Neuronal stem cell (in vitro differentiated cells): Measurements from ENCODE around the gene NOL4L.

Experiments
- DNase-seq: peaks from one replicate; pipeline ENCODE4 v3.0.0-alpha.2; 2013; ENCODE audit warnings: low spot score
- H2AFZ ChIP-seq: one replicate; pipeline ENCODE4 v1.6.1; 2013; ENCODE audit warnings: mild to moderate bottlenecking, low read length, inconsistent platforms
- H2AK5ac ChIP-seq: 2 replicates; pipeline ENCODE4 v1.6.1; 2013; ENCODE audit warnings: low read depth, mild to moderate bottlenecking, inconsistent platforms, low read length, moderate library complexity, mixed read lengths
- H2BK120ac ChIP-seq: 2 replicates; pipeline ENCODE4 v1.6.1; 2013; ENCODE audit warnings: low read depth, mild to moderate bottlenecking, inconsistent platforms, low read length, moderate library complexity, mixed read lengths
- H2BK12ac ChIP-seq: one replicate; pipeline ENCODE4 v1.6.1; 2013; ENCODE audit warnings: low read length, inconsistent platforms
- H2BK15ac ChIP-seq: 2 replicates; pipeline ENCODE4 v1.6.1; 2013; ENCODE audit warnings: mild to moderate bottlenecking, low read length, inconsistent platforms, mixed read lengths
- H2BK5ac ChIP-seq: one replicate; pipeline ENCODE4 v1.6.1; 2013; ENCODE audit warnings: inconsistent platforms, mild to moderate bottlenecking, low read length, moderate library complexity
- H3K14ac ChIP-seq: one replicate; pipeline ENCODE4 v1.6.1; 2013; ENCODE audit warnings: low read length, inconsistent platforms
- H3K18ac ChIP-seq: 2 replicates; pipeline ENCODE4 v1.6.1; 2013; ENCODE audit warnings: low read length, inconsistent platforms
- H3K23ac ChIP-seq: 2 replicates; pipeline ENCODE4 v1.6.1; 2013; ENCODE audit warnings: low read depth, mild to moderate bottlenecking, mixed read lengths, low read length, inconsistent platforms; ENCODE audit not compliant: poor library complexity
- H3K27ac ChIP-seq: replicated peaks from 3 replicates; pipeline ENCODE4 v1.5.1; 2013; ENCODE audit warnings: low read length, inconsistent platforms
- H3K27me3 ChIP-seq, 3 experiments: 2 replicates each; pipeline ENCODE4 v1.6.1; 2013; ENCODE audit warnings: low read length in 3 of 3, mild to moderate bottlenecking in 2 of 3, inconsistent platforms in 1 of 3, low read depth in 1 of 3, mixed read lengths in 1 of 3, moderate library complexity in 1 of 3; ENCODE audit not compliant: control insufficient read depth in 3 of 3, insufficient read depth in 3 of 3
- H3K36me3 ChIP-seq, 2 donors: replicated peaks in 1 of 2; 2 replicates each; pipeline ENCODE4 v1.6.1; 2013; ENCODE audit warnings: low read length in 2 of 2; ENCODE audit not compliant: control insufficient read depth in 2 of 2, insufficient read depth in 2 of 2
- H3K4ac ChIP-seq: 2 replicates; pipeline ENCODE4 v1.6.1; 2013; ENCODE audit warnings: inconsistent platforms, mild to moderate bottlenecking, low read length, moderate library complexity
- H3K4me1 ChIP-seq, 2 donors: 1 replicate in 1 of 2; 2 replicates in 1 of 2; pipeline ENCODE4 v1.6.1; 2013; ENCODE audit warnings: low read length in 2 of 2, low read depth in 1 of 2; ENCODE audit not compliant: control insufficient read depth in 2 of 2, insufficient read depth in 1 of 2
- H3K4me2 ChIP-seq: one replicate; pipeline ENCODE4 v1.6.1; 2013; ENCODE audit warnings: mild to moderate bottlenecking, low read length, inconsistent platforms; ENCODE audit not compliant: insufficient read depth, poor library complexity, severe bottlenecking
- H3K4me3 ChIP-seq, 2 donors: 2 replicates each; pipeline ENCODE4 v1.5.1; 2013; ENCODE audit warnings: low read length in 2 of 2, mild to moderate bottlenecking in 2 of 2, inconsistent platforms in 1 of 2, moderate library complexity in 1 of 2
- H3K79me1 ChIP-seq: one replicate; pipeline ENCODE4 v1.6.1; 2013; ENCODE audit warnings: low read depth, mild to moderate bottlenecking, inconsistent platforms, low read length, moderate library complexity
- H3K9ac ChIP-seq: one replicate; pipeline ENCODE4 v1.6.1; 2013; ENCODE audit warnings: mild to moderate bottlenecking, low read depth, low read length, inconsistent platforms; ENCODE audit not compliant: poor library complexity
- H3K9me3 ChIP-seq, 2 donors: replicated peaks in 1 of 2; 2 replicates each; pipeline versions ENCODE3 to v1.6.1; 2013; ENCODE audit warnings: low read length in 2 of 2, mild to moderate bottlenecking in 2 of 2, inconsistent platforms in 1 of 2, low read depth in 1 of 2, mixed read lengths in 1 of 2, moderate library complexity in 1 of 2; ENCODE audit not compliant: control insufficient read depth in 2 of 2, insufficient read depth in 1 of 2
- H4K8ac ChIP-seq: one replicate; pipeline ENCODE4 v1.6.1; 2013; ENCODE audit warnings: low read depth, mild to moderate bottlenecking, inconsistent platforms, low read length, moderate library complexity
- H4K91ac ChIP-seq: one replicate; pipeline ENCODE4 v1.6.1; 2013; ENCODE audit warnings: low read length, low read depth, mild to moderate bottlenecking, inconsistent platforms; ENCODE audit not compliant: poor library complexity
- WGBS, 2 donors: extraction: QIAGEN DNeasy Blood & Tissue Kit; methylation state at CpG; one replicate each; pipeline ENCODE4 v1.1.7; 2013; ENCODE audit warnings: missing lambda C conversion rate in 2 of 2, mixed read lengths in 1 of 2; ENCODE audit not compliant: insufficient read length in 2 of 2, insufficient replicate concordance in 1 of 2; ENCODE audit errors: extremely low coverage in 2 of 2; 5-methylcytosine and 5-hydroxymethylcytosine counted together

NOL4L gene

GRCh38 chr20:32505723-32506473, 79.2 kb downstream of the NOL4L start:
- Histone ChIP-seq H2AK5ac (no peak overlapping the region), H3K79me1 (no peaks in the 10 kb centered on the region), H4K91ac (no peak overlapping the region), H2BK120ac (no peak overlapping the region), H3K4ac (no peak overlapping the region), H2BK15ac (no peak overlapping the region), H3K36me3 (no peaks in the 10 kb centered on the region), H2BK5ac (no peak overlapping the region), H4K8ac (no peak overlapping the region), H3K14ac (no peak overlapping the region), H3K9ac (no peak overlapping the region), H2AFZ (no peak overlapping the region), H3K27ac (no peak overlapping the region), H2BK12ac (no peak overlapping the region), H3K4me3 (no peak overlapping the region), H3K27me3 (no peaks in the 10 kb centered on the region), H3K18ac (peak overlapping the region; percentile 44), H3K9me3 (no peaks in the 10 kb centered on the region), H3K4me2 (no peak overlapping the region), H3K23ac (no peak overlapping the region), H3K4me1 (peaks cover 12 to 15% of the 10 kb centered on the region in 2 donors)
- no peak for DNase-seq
- WGBS, 2 donors, result no CpG with 5 or more reads among the region's 8 CpGs

GRCh38 chr20:32501709-32502108, 83.4 kb downstream of the NOL4L start:
- Histone ChIP-seq H4K8ac (no peak overlapping the region), H2AK5ac (no peak overlapping the region), H3K14ac (no peak overlapping the region), H3K27me3 (no peaks in the 10 kb centered on the region), H3K4me1 (peaks cover 6 to 14% of the 10 kb centered on the region in 2 donors), H2BK12ac (no peak overlapping the region), H3K18ac (no peak overlapping the region), H3K36me3 (no peaks in the 10 kb centered on the region), H3K27ac (no peak overlapping the region), H3K4me2 (no peak overlapping the region), H2BK5ac (no peak overlapping the region), H4K91ac (no peak overlapping the region), H2BK120ac (no peak overlapping the region), H2AFZ (no peak overlapping the region), H3K23ac (no peak overlapping the region), H3K9me3 (no peaks in the 10 kb centered on the region), H3K4ac (no peak overlapping the region), H3K9ac (no peak overlapping the region), H2BK15ac (no peak overlapping the region), H3K4me3 (no peak overlapping the region), H3K79me1 (no peaks in the 10 kb centered on the region)
- WGBS, 2 donors, result no CpG with 5 or more reads among the region's 3 CpGs
- DNase-seq, result no peak

- Histone ChIP-seq H3K9me3 (no peaks in the 10 kb centered on the region), H3K23ac (peak overlapping the region; percentile 20), H3K36me3 (no peaks in the 10 kb centered on the region), H3K79me1 (no peaks in the 10 kb centered on the region), H3K4ac (no peak overlapping the region), H2AK5ac (peak overlapping the region; percentile 22), H2AFZ (peak overlapping the region; percentile 88), H3K4me1 (peaks cover 7 to 19% of the 10 kb centered on the region in 2 donors), H2BK12ac (no peak overlapping the region), H2BK15ac (no peak overlapping the region), H2BK5ac (no peak overlapping the region), H4K91ac (no peak overlapping the region), H4K8ac (no peak overlapping the region), H3K27ac (no peak overlapping the region), H3K27me3 (no peaks in the 10 kb centered on the region), H2BK120ac (no peak overlapping the region), H3K18ac (no peak overlapping the region), H3K9ac (no peak overlapping the region), H3K4me2 (no peak overlapping the region), H3K14ac (no peak overlapping the region), H3K4me3 (no peak overlapping the region)
- no CpG with 5 or more reads among the region's 13 CpGs for WGBS, 2 donors
- no peak for DNase-seq
Observed at GRCh38 chr20:32497589-32498224, 87.4 kb downstream of the NOL4L start.

GRCh38 chr20:32496811-32497533, 88.2 kb downstream of the NOL4L start:
- no CpG with 5 or more reads among the region's 11 CpGs for WGBS, 2 donors
- H2BK12ac ChIP-seq, result no peak overlapping the region
- H3K18ac ChIP-seq, result no peak overlapping the region
- H2BK15ac ChIP-seq, result no peak overlapping the region
- no peaks in the 10 kb centered on the region for H3K9me3 ChIP-seq
- no peak overlapping the region for H2BK5ac ChIP-seq
- no peak overlapping the region for H3K4me3 ChIP-seq
- no peak overlapping the region for H3K27ac ChIP-seq
- H3K4me2 ChIP-seq, result no peak overlapping the region
- H2AFZ ChIP-seq, result peak overlapping the region; percentile 88
- no peak overlapping the region for H2BK120ac ChIP-seq
- no peak overlapping the region for H3K4ac ChIP-seq
- peak overlapping the region; percentile 20 for H3K23ac ChIP-seq
- H3K4me1 ChIP-seq, result peaks cover 7 to 22% of the 10 kb centered on the region in 2 donors
- peak overlapping the region; percentile 22 for H2AK5ac ChIP-seq
- H3K79me1 ChIP-seq, result no peaks in the 10 kb centered on the region
- no peak overlapping the region for H4K91ac ChIP-seq
- no peak overlapping the region for H3K14ac ChIP-seq
- H3K9ac ChIP-seq, result no peak overlapping the region
- H3K27me3 ChIP-seq, result no peaks in the 10 kb centered on the region
- no peak for DNase-seq
- no peak overlapping the region for H4K8ac ChIP-seq
- no peaks in the 10 kb centered on the region for H3K36me3 ChIP-seq
